NCI-H774 (cell line): ENCODE measurements around the gene DSCAML1.
"Not testable (repeated sequence)": the region's sequence is repeated elsewhere in the genome, so short reads cannot be mapped to it uniquely, and the experiment has no call there.

ENCODE experiments used
- DNase-seq: peaks from one replicate; lab custom pipeline; 2025; lab: John Stamatoyannopoulos, UW

DSCAML1 gene

DNA sequence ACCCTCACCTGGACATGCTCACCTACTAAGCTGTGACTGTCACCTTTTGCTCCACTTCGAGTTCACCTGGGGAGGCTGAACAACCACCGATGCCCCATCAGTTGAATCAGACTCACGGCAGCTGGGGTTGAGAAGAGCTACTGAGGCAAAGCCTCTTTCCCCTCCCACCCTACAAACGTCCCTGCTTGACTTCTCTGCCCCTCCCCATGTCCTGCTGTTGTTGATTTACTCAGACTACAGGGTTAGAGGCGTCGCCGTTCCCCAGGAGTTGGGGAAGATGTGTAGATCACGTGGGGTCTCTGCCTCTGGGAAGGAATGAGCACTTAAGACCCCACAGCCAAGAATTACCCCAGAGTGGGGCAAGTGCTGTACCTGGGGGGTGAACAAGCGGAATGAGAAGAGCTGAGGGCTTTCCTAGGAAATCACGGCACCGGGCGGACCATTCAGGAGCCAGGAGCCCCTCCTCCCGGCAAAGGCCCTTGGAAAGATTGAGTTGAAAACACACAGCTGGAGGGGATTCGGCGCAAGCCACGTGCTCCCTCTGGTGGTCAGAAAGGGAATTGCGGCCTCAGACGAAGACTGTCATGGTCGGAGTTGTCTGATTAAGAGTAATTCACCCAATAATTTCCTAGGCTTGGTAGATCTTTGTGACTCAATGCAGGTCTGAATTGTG, 20.5 kb upstream of the DSCAML1 start:
- peak; percentile 70 for DNase-seq

DNA sequence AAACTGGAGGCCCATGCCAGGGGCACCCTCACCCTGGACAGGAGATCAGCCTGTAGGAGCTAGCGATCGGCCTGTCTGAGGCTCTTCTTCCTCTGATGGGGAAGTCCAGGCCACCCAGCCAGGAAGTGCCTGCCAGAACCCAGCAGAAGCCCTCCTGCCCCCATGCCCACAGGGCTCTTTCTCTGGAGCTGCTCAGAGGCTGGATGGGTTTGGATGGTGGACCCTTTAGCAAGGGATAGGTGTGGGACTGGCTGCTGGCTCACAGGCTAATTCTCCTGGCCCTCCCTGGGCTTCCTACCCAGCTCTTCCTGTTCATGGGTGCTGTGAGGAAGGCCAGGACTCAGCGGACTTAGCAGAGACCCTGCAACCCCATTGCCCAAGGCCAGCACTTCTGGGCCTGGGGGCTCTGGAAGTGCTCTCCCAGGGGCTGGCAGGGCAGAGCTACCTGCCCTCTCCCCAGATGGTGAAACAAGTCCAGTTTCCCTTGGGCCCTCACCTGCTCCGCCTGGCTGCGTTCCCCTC, 19.9 kb upstream of the DSCAML1 start:
- DNase-seq: no peak

GRCh38 chr11:117816151-117816741, 19.2 kb upstream of the DSCAML1 start:
- no peak for DNase-seq

DNA sequence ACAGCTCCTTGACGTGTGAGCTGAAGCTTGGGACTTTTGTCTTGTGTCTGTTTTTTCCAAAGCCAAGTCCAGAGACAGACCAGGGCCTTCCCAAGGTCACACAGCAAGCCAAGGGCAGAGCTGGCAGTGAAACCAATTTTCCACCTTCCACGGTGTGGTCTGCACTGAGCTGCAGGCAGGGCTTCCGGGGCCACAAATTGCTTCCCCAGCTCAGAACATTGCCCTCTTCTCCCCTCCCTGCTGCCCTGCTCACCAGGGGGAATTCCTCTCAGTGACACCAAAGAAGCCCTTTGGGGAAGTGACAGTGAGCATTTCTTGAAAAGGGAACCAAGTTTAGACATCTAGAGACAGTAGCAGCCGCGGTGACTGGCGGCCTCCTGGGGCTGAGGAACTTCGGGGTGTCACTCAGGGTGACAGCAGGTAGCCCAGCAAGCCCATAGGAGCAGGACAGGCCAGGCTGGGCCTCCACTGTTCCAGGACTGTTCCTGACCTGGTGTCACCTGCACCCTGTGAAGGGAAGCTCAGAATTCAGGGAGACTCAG, 18.3 kb upstream of the DSCAML1 start:
- no peak for DNase-seq

- DNase-seq: peak; percentile 42
These were observed 17.8 kb upstream of the DSCAML1 start for GRCh38 chr11:117814766-117815261.

GRCh38 chr11:117814204-117814765, 17.3 kb upstream of the DSCAML1 start:
- no peak for DNase-seq

- not testable (repeated sequence) for DNase-seq
These were observed 13.0 kb upstream of the DSCAML1 start for GRCh38 chr11:117810056-117810451.

GRCh38 chr11:117809236-117810055, 12.4 kb upstream of the DSCAML1 start:
- DNase-seq: peak; percentile 67

DNA sequence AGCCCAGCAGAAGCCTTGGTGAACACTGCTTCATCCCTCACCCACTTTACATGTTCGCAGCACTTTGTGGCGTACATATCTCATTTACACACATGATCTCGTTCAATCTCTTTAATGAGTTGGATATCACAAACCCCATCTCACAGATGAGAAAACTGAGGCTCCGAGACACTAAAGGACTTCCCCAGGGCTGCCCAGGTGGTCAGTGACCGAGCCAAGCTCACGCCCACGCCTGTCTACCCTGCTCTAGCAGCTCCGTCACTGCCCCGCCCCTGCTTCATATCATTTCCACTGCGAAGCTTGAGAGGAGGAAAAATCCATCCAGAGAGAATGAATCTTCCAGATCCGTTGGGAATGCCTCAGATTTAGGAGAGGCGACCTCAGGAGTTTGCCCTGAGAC, 11.8 kb upstream of the DSCAML1 start:
- no peak for DNase-seq

DNA sequence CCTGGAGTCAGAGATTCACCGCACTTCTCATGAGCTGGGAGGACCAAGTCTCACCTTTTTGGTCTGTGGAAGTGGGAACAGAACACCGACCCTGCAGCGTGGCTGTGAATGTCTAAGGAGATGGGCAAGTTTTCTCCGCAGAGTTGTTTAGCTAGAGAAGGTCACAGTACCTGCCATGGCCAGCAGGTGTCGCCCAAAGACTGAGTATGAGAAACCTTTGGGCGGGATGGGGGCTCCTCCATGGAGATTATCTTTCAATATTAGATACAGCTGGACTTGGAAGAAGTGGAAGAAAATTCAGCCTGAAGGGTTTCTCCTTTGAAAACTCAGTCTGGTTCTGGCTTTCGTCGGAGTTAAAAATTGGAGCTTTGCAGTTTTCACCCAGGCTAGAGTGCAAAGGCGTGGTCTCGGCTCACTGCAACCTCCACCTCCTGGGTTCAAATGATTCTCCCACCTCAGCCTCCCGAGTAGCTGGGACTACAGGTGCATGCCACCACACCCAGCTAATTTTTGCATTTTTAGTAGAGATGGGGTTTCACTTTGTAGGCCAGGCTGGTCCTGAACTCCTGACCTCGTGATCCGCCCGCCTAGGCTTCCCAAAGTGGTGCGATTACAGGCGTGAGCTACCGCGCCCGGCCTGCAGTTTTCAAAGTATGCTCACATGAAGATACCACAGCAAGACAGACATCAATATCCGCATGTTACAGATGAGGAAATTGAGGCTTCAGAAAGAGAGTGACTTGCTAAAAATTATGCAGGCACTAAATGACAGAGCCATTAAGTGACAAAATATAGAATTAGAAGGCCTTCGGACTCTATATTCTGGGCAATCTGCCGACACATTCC, 10.7 kb upstream of the DSCAML1 start:
- peak; percentile 41 for DNase-seq

GRCh38 chr11:117806846-117807245, 9.8 kb upstream of the DSCAML1 start:
- no peak for DNase-seq

DNA sequence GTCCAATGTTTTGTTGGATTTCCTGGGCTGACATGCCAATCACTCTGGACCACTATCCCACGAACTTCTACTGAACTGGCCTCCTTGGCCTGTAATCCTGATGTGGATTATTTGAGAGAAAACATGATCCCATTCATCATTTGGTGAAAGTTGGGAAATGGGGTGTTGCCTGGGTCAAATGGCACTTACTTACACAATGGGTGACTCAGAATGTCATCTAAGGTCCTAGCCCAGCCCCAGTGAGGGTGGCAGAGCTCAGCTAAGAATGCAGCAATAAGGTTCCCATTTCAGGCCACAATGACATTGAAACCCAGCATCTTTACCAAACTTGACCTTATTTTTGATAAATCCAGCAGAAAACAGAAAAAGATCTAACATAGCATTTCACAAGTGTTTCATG, 8.0 kb upstream of the DSCAML1 start:
- no peak for DNase-seq

GRCh38 chr11:117803896-117804295, 6.9 kb upstream of the DSCAML1 start:
- no peak for DNase-seq

DNA sequence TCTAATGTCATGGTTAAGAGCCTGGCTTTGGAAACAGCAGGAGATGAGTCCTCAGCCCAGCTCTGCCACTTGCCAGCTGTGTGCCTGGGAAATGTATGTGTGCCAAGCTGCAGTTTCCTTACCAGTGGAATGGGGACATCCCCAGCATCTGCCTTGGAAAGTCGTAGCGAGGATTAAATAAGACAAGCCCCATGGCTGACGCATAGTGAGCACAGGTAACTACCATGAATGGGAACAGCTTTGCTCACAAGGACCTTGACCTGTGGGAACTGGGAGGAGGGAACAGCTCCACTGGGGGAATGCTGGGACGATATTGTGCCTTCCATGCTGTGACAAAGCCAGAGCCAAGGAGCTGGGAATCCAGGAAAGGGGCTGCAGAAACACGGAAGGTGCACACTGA, 2.6 kb upstream of the DSCAML1 start:
- no peak for DNase-seq

- no peak for DNase-seq
These were observed 552 bp downstream of the DSCAML1 start for GRCh38 chr11:117796456-117796871.

- no peak for DNase-seq
These were observed 1.2 kb downstream of the DSCAML1 start for GRCh38 chr11:117795638-117796455.

DNA sequence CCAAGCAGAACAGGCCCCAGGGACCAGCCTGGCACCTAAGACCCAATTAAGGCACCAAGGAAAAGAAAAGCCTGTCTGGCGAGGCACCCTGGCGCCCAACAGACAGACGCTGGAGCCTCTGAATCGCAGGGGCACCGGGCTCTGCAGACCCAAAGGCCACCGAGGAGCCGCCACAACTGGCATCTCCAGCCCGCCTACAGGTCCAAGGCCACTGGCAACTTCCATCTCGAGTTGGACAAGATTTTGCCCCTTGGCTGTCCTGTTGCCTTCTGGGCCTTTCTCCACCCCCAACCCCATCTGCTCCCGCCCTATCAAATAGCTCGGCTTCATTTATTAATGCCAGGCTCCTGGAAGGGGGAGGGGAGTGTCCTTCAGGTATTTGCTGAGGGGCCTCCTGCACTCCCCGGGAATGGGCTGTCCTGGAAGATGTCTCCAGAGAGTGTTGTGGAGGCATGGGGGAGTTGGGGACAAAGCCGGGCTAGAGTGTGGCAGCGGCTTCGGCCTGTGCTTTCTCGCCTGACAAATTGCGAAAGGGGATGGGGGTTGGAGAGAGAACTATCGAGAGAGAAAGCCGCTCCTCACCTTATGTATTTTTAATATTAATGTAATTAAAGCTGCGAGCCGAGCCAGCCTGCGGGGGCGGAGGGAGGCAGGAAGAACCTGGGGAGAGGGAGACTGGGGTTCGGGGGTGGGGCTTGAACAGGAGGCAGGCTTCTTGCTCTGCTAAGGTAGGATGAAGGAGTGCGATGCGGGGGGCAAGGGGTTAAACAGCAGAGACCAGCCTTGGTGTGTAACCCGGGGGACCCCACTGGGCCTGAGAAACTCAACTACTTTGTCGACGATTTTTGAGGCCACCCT, 2.0 kb downstream of the DSCAML1 start:
- DNase-seq: no peak

DNA sequence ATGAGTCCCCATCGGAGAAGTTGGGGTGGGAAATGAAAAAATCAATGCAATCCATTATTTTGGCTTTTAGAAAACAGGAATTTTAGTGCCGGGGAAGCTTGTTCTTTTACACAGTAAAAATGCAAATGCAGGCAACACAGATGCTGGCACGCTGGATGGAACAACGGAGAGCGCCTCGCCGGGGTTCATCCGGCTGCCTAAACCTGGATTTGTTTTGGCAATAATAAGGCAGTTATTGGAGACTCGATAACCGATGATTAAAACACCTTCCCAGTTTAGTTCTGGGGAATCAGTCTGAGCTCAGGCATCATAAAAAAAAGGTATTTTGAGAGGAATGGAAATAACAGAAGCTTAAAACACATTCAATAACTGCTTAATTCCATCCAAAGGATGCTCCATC, 2.9 kb downstream of the DSCAML1 start:
- no peak for DNase-seq

- DNase-seq: no peak
These were observed 3.4 kb downstream of the DSCAML1 start for GRCh38 chr11:117793583-117793982.
